CD4-positive, CD25-positive, alpha-beta regulatory T cell (primary cell): Measurements from ENCODE around the gene SLCO3A1. TPM values are rescaled to one million over a fixed set of nuclear protein-coding genes. Genes with fewer than 3 reads are reported as not detected.

Experiments used
- ATAC-seq, 2 donors: fragments of 150-1000 bp; cut with Tn5 transposase; one replicate each; pipeline ENCODE4 v1.10.0; 2021; ENCODE audit warnings: low read depth in 2 of 2, moderate number of reproducible peaks in 2 of 2, moderate library complexity in 1 of 2
- DNase-seq, 3 donors: peaks; one replicate each; pipeline versions ENCODE4 v3.0.0 to v3.0.0-alpha.2; 2012 to 2022; ENCODE audit warnings: mixed read lengths in 1 of 3
- H3K27ac ChIP-seq: one replicate; pipeline ENCODE4 v1.7.0; 2013; ENCODE audit warnings: mild to moderate bottlenecking, low read length; ENCODE audit not compliant: insufficient read depth, poor library complexity, severe bottlenecking
- H3K27me3 ChIP-seq: one replicate; pipeline ENCODE4 v1.7.0; 2013; ENCODE audit warnings: low read length; ENCODE audit not compliant: control insufficient read depth, insufficient read depth
- H3K36me3 ChIP-seq: one replicate; pipeline ENCODE4 v1.7.0; 2013; ENCODE audit warnings: mild to moderate bottlenecking, low read length, moderate library complexity; ENCODE audit not compliant: control insufficient read depth, insufficient read depth
- H3K4me1 ChIP-seq: 2 replicates; pipeline ENCODE4 v1.7.0; 2013; ENCODE audit warnings: mild to moderate bottlenecking, low read length; ENCODE audit not compliant: insufficient read depth, control insufficient read depth, poor library complexity, severe bottlenecking
- H3K4me3 ChIP-seq: one replicate; pipeline ENCODE4 v1.7.0; 2013; ENCODE audit warnings: low read depth, mild to moderate bottlenecking, low read length, moderate library complexity
- H3K9me3 ChIP-seq, 2 experiments: 1 replicate in 1 of 2; 2 replicates in 1 of 2; pipeline ENCODE4 v1.7.0; 2013; ENCODE audit warnings: low read length in 2 of 2, mild to moderate bottlenecking in 1 of 2, moderate library complexity in 1 of 2; ENCODE audit not compliant: control insufficient read depth in 2 of 2
- H3K27ac Mint-ChIP-seq, 3 donors: one replicate each; pipeline ENCODE4 v1.8.0; 2020 to 2022; ENCODE audit warnings: mild to moderate bottlenecking in 3 of 3, mixed read lengths in 3 of 3, moderate library complexity in 2 of 3
- H3K27me3 Mint-ChIP-seq: one replicate; pipeline ENCODE4 v1.8.0; 2022; ENCODE audit warnings: mild to moderate bottlenecking, mixed read lengths
- H3K36me3 Mint-ChIP-seq: one replicate; pipeline ENCODE4 v1.8.0; 2020; ENCODE audit warnings: mixed read lengths
- H3K4me1 Mint-ChIP-seq, 4 donors: one replicate each; pipeline ENCODE4 v1.8.0; 2020 to 2022; ENCODE audit warnings: mixed read lengths in 4 of 4, mild to moderate bottlenecking in 1 of 4
- H3K4me3 Mint-ChIP-seq, 4 donors: one replicate each; pipeline ENCODE4 v1.8.0; 2020 to 2022; ENCODE audit warnings: mild to moderate bottlenecking in 4 of 4, mixed read lengths in 4 of 4, moderate library complexity in 3 of 4
- H3K9me3 Mint-ChIP-seq, 7 donors: one replicate each; pipeline ENCODE4 v1.8.0; 2020 to 2022; ENCODE audit warnings: mixed read lengths in 7 of 7, mild to moderate bottlenecking in 3 of 7, moderate library complexity in 2 of 7
- polyA plus RNA-seq, 4 donors: library from polyadenylated mRNA; unstranded; fragments of 300-500 nt; fragmentation: Illumina TruSeq; gene quantifications; one replicate each; pipeline ENCODE4 v1.2.3, GENCODE V29; 2021
- total RNA-seq: library from RNA; stranded (reverse); gene quantifications from one replicate; pipeline ENCODE4 v1.2.3, GENCODE V29; 2022

Gene SLCO3A1
- total and polyA plus RNA-seq, 5 donors from 2014 or later, result 20.1 to 63.7 (median 38.1) TPM

GRCh38 chr15:91882858-91883586 lies 29.5 kb downstream of the SLCO3A1 start:
- Histone ChIP-seq H3K36me3 (peaks cover 4% of the 10 kb centered on the region), H3K4me3 (no peak overlapping the region), H3K27me3 (no peaks in the 10 kb centered on the region), H3K9me3 (no peaks in the 10 kb centered on the region), H3K27ac (no peak overlapping the region), H3K4me1 (peaks cover 13% of the 10 kb centered on the region)
- no peak overlapping the region for H3K27ac Mint-ChIP-seq
- H3K9me3 Mint-ChIP-seq, result no peaks in the 10 kb centered on the region
- H3K4me1 Mint-ChIP-seq, result peaks cover 22 to 71% (median 49%) of the 10 kb centered on the region in 4 donors
- DNase-seq (no peak), ATAC-seq (no peak)
- H3K27me3 Mint-ChIP-seq, result no peaks in the 10 kb centered on the region
- H3K36me3 Mint-ChIP-seq, result peaks cover 23% of the 10 kb centered on the region
- no peak overlapping the region for H3K4me3 Mint-ChIP-seq

- no peak overlapping the region for H3K4me3 Mint-ChIP-seq
- Histone ChIP-seq H3K36me3 (peaks cover 4% of the 10 kb centered on the region), H3K9me3 (no peaks in the 10 kb centered on the region), H3K27ac (no peak overlapping the region), H3K4me3 (no peak overlapping the region), H3K27me3 (no peaks in the 10 kb centered on the region), H3K4me1 (peaks cover 13% of the 10 kb centered on the region)
- H3K4me1 Mint-ChIP-seq, result peaks cover 11 to 74% (median 55%) of the 10 kb centered on the region in 4 donors
- no peak for DNase-seq
- ATAC-seq, result no peak
- H3K36me3 Mint-ChIP-seq, result peaks cover 17% of the 10 kb centered on the region
- no peak overlapping the region for H3K27ac Mint-ChIP-seq
- H3K9me3 Mint-ChIP-seq, result no peaks in the 10 kb centered on the region
- no peaks in the 10 kb centered on the region for H3K27me3 Mint-ChIP-seq
Measured at GRCh38 chr15:91884606-91885005, 31.1 kb downstream of the SLCO3A1 start.

- no peak for DNase-seq
- Histone ChIP-seq H3K27me3 (no peaks in the 10 kb centered on the region), H3K9me3 (no peaks in the 10 kb centered on the region), H3K36me3 (peaks cover 4% of the 10 kb centered on the region), H3K4me3 (no peak overlapping the region), H3K4me1 (peaks cover 13% of the 10 kb centered on the region), H3K27ac (no peak overlapping the region)
- H3K27me3 Mint-ChIP-seq, result no peaks in the 10 kb centered on the region
- H3K27ac Mint-ChIP-seq, result no peak overlapping the region
- peaks cover 12 to 72% (median 54%) of the 10 kb centered on the region in 4 donors for H3K4me1 Mint-ChIP-seq
- H3K36me3 Mint-ChIP-seq, result peaks cover 13% of the 10 kb centered on the region
- no peaks in the 10 kb centered on the region for H3K9me3 Mint-ChIP-seq
- ATAC-seq, result no peak
- H3K4me3 Mint-ChIP-seq, result no peak overlapping the region
Measured at GRCh38 chr15:91885054-91885453, 31.5 kb downstream of the SLCO3A1 start.

GRCh38 chr15:91885714-91886270 lies 32.3 kb downstream of the SLCO3A1 start:
- H3K36me3 Mint-ChIP-seq, result peaks cover 8% of the 10 kb centered on the region
- DNase-seq, result no peak
- no peaks in the 10 kb centered on the region for H3K9me3 Mint-ChIP-seq
- Histone ChIP-seq H3K4me3 (no peak overlapping the region), H3K36me3 (peaks cover 4% of the 10 kb centered on the region), H3K4me1 (peaks cover 13% of the 10 kb centered on the region), H3K27me3 (no peaks in the 10 kb centered on the region), H3K27ac (no peak overlapping the region), H3K9me3 (no peaks in the 10 kb centered on the region)
- no peak overlapping the region for H3K4me3 Mint-ChIP-seq
- H3K4me1 Mint-ChIP-seq, result peaks cover 17 to 68% (median 53%) of the 10 kb centered on the region in 4 donors
- no peaks in the 10 kb centered on the region for H3K27me3 Mint-ChIP-seq
- peak overlapping the region in 2 of 3 donors; percentile 20 to 28 for H3K27ac Mint-ChIP-seq
- ATAC-seq, result no peak

DNA sequence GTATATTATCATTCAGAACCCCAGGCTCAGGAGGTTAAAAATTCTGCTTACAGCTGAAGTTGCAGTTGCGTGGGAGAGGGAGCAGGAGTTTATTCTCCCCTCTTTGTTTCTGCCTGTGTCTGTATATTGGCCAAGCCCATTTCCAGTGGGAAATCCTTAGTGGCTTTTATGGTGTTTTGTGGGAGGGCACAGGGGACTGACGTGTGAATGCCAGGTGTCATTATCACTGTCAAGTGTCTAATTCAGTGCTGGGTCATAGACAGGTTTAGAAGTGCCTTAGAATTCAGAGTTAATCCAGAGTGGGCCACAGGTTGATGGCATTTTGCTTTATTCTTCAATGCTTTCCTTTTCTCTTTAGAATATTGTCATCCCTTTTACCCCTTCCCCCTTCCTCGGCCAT lies 33.4 kb downstream of the SLCO3A1 start:
- no peak overlapping the region for H3K4me3 ChIP-seq
- no peak for ATAC-seq
- no peaks in the 10 kb centered on the region for H3K27me3 ChIP-seq
- H3K4me1 ChIP-seq, result peaks cover 13% of the 10 kb centered on the region
- H3K9me3 ChIP-seq, result no peaks in the 10 kb centered on the region
- Mint-ChIP-seq H3K4me3 (no peak overlapping the region), H3K4me1 (peaks cover 17 to 65% (median 48%) of the 10 kb centered on the region in 4 donors), H3K27ac (peak overlapping the region in 1 of 3 donors; percentile 74), H3K9me3 (no peaks in the 10 kb centered on the region), H3K27me3 (no peaks in the 10 kb centered on the region), H3K36me3 (peaks cover 10% of the 10 kb centered on the region)
- peaks cover 4% of the 10 kb centered on the region for H3K36me3 ChIP-seq
- DNase-seq, result no peak
- no peak overlapping the region for H3K27ac ChIP-seq

GRCh38 chr15:91887321-91887720 lies 33.8 kb downstream of the SLCO3A1 start:
- Histone ChIP-seq H3K27me3 (no peaks in the 10 kb centered on the region), H3K4me1 (peaks cover 13% of the 10 kb centered on the region), H3K27ac (no peak overlapping the region), H3K36me3 (peaks cover 8% of the 10 kb centered on the region), H3K4me3 (no peak overlapping the region), H3K9me3 (no peaks in the 10 kb centered on the region)
- peak overlapping the region in 1 of 3 donors; percentile 74 for H3K27ac Mint-ChIP-seq
- no peak for ATAC-seq
- H3K4me3 Mint-ChIP-seq, result no peak overlapping the region
- H3K4me1 Mint-ChIP-seq, result peaks cover 17 to 60% (median 48%) of the 10 kb centered on the region in 4 donors
- no peaks in the 10 kb centered on the region for H3K27me3 Mint-ChIP-seq
- H3K36me3 Mint-ChIP-seq, result peaks cover 14% of the 10 kb centered on the region
- H3K9me3 Mint-ChIP-seq, result no peaks in the 10 kb centered on the region
- DNase-seq, result no peak

DNA sequence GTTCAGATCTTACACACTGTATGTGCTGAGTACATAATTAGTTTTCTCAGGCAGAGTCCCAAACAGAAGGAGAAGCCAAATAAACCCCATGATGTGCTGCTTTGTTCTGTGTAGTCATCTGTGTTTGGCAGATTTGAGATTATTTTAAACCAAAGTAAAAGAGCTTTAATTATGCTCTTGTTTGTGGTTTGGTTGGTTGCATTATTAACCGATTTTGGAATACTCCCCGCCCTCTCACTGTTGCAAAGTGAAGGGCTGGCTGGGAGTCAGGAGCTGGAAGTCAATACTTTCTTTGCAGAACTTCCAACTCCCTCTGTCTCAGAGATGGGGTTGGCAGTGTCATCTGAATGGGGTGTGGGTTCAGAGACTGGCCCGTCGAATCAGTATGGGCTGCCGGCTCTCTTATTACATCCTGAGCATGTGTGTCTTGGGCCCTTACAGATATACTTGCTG lies 34.4 kb downstream of the SLCO3A1 start:
- Mint-ChIP-seq H3K36me3 (peaks cover 20% of the 10 kb centered on the region), H3K27me3 (no peaks in the 10 kb centered on the region), H3K4me3 (no peak overlapping the region), H3K4me1 (peaks cover 17 to 60% (median 47%) of the 10 kb centered on the region in 4 donors), H3K27ac (no peak overlapping the region), H3K9me3 (peaks cover 0 to 4% (median 0%) of the 10 kb centered on the region in 7 donors)
- H3K4me3 ChIP-seq, result no peak overlapping the region
- H3K4me1 ChIP-seq, result peaks cover 12% of the 10 kb centered on the region
- no peak overlapping the region for H3K27ac ChIP-seq
- no peaks in the 10 kb centered on the region for H3K27me3 ChIP-seq
- no peaks in the 10 kb centered on the region for H3K9me3 ChIP-seq
- no peak for ATAC-seq
- DNase-seq, result no peak
- H3K36me3 ChIP-seq, result peaks cover 9% of the 10 kb centered on the region
